HG02973 (cell line): ENCODE measurements around the gene ENTPD7.
"Not testable (repeated sequence)": the region's sequence is repeated elsewhere in the genome, so short reads cannot be mapped to it uniquely, and the experiment has no call there.

Experiments
- ATAC-seq: cut with Tn5 transposase; IDR thresholded peaks from one replicate; pipeline ENCODE4 v1.9.1; 2021; ENCODE audit warnings: moderate library complexity; ENCODE audit not compliant: unreplicated experiment

ENTPD7 gene

DNA sequence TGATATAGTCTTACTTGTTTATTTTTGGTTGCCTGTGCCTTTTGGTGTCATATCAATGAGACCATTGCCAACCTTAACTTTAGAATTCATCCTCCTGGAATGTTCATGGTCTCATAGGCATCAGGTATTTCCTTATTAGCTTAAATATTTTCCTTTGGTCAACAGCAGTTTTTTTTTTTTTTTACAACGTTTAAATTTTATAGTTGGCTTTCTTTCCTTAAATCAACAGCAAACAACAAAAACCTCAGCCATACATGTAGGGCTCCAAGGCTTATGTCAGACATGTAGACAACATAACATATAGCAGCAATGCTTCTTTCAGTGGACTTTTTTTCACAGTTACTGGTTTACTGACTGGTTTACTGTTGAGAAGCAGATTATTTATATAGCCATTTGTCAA is 22.7 kb downstream of the ENTPD7 start:
- ATAC-seq = no peak

DNA sequence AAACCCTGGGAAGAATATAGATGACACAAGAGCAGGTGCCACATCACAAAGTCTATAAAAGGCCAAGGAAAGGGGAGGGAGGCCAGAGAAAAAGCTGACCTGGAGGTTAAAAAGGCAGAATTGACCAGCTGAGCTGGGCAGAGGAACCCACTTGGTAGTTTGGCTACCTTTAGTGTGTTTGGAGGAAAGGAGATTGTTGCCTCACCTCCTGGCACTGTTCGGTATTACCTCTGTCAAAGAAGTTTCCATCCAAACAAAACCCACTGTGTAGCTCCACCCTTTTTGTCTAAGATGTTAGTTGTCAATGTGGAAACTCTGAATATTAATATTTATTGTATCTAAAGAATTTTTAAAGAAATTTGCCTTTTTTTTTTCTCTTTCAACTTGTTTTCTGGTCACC is 23.4 kb downstream of the ENTPD7 start:
- ATAC-seq = peak; percentile 56

DNA sequence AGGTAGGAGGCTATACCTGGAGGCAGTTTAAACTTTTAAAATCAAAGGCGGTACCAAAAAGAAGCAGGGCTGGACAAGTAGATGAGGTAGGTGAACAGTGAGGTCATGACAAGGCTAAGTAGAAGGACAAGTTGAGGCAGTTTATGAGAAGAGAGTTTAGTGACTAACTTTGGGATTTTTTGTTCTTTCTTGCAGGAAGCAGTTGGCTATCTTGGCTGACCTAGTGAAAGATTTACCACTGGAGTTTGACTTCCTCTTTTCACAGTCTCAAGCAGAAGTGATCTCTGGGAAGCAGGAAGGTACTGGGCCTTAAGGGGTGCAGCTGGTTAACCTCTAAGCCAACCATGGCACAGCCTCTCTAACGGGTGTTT is 26.3 kb downstream of the ENTPD7 start:
- ATAC-seq = peak; percentile 88

DNA sequence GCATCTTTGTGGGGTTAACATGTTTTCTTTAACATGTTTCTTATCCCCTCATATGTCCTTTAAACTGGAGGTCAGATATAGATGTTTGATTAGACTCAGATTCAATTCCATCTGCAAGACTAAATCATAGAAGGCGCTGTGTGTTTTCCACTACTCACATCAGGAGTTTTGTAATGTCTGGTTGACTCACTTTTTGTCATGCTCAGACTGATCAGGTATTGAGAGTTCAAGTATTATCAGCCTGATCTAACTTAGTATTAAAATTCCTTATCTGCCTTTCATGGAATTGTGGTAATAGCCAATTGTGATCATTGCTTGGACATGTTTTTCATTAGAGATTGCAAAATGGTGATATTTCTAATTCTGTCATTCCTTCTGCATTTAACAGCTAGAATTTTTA is 30.2 kb downstream of the ENTPD7 start:
- ATAC-seq = no peak

DNA sequence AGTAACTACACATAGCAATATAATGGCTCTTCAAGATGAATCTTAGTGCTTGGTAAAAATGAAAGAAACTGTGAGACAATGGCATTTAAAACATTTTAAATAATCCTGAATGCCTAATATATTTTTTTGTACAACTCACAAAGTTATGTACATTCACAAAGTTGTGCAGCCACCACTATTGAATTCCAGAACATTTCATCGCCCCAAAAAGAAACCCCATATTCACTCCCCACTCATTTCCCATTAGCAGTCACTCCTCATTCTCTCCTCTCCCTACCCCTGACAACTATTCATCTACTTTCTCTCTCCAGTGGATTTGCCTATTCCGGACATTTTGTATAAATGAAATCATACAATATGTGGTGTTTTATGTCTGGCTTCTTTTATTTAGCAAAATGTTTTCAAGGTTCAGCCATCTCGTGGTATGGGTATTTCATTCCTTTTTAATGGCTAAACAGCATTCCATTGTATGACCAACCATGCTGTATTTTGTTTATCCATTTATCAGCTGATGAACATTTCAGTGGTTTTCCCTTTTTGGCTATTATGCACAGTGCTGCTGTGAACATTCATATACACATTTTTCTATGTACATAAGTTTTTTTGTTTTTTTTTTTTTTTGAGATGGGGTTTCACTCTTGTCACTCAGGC is 34.7 kb downstream of the ENTPD7 start:
- no peak for ATAC-seq

DNA sequence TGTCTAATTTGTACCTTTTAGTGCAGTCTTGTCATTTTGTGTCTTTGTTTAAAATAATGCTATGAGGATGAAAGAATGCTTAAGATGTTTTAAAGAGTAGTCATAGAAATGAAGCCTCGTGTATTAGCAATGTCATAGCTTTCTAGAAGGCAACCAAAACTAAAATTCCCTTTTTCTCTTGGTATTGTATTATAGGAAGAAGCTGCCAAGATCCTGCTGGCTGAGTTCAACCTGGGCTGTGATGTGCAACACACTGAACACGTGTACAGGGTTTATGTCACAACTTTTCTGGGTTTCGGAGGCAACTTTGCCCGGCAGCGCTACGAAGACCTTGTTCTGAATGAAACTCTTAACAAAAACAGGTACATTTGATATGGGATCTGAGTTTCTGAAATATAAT is 36.5 kb downstream of the ENTPD7 start:
- ATAC-seq = no peak

DNA sequence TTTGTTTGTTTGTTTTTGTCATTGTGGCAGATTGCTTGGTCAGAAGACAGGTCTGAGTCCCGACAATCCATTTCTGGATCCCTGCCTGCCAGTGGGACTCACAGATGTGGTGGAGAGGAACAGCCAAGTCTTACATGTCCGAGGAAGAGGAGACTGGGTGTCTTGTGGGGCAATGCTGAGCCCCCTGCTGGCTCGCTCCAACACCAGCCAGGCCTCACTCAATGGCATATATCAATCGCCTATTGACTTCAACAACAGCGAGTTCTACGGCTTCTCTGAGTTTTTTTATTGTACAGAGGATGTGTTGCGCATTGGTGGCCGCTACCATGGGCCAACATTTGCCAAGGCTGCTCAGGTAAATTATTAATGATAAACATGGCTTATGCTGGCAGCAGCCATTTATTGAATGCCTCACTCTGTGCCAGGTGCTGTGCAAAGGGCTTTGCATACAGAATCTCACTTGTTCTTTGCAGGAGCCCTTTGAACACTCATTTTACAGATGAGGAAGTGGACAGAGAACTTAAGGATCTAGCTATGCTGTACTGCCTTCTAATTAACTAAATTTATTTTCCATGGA is 39.3 kb downstream of the ENTPD7 start:
- no peak for ATAC-seq

DNA sequence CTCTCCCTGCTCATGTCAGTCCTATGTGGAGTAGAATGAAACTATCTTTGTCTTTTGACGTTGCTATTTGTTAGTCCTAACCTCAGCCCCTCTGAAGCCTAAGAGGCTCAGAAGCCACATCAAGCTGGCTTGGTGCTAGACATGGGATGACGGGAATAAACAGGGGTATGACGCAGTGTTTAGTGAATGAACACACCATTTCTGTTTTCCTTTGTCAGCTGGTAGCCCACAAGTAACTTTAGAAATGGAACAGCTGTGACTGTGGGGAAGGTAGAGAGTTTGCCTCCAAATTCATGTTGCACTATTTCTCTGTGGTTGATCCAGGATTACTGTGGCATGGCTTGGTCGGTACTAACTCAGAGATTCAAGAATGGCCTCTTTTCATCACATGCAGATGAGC is 41.3 kb downstream of the ENTPD7 start:
- no peak for ATAC-seq

DNA sequence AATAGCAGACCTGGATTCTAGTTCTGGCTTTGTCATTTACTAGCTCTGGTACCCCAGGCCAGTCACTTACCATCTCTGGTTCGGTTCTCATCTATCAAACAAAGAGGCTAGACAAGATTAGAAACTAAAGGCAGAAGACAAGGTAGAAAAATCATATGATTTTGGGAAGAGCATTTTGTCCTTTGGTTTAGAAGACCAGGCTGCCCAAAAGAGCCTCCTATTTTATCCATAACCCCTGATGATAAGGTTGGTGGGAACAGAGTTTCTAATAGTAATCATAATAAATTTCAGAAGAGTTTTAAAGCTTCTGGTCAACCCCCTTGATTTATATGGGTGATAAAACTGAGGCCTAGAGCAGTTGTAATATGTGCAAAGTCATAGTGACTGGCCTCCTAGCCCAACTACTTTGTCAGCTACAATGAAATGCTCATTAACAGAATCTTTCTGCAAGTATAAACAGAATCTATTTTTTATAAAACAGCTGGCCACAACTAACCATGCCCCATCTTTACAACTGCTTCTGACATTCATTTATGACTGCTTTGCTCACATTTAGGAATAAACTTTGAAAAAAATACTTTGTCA is 49.2 kb downstream of the ENTPD7 start:
- no peak for ATAC-seq

DNA sequence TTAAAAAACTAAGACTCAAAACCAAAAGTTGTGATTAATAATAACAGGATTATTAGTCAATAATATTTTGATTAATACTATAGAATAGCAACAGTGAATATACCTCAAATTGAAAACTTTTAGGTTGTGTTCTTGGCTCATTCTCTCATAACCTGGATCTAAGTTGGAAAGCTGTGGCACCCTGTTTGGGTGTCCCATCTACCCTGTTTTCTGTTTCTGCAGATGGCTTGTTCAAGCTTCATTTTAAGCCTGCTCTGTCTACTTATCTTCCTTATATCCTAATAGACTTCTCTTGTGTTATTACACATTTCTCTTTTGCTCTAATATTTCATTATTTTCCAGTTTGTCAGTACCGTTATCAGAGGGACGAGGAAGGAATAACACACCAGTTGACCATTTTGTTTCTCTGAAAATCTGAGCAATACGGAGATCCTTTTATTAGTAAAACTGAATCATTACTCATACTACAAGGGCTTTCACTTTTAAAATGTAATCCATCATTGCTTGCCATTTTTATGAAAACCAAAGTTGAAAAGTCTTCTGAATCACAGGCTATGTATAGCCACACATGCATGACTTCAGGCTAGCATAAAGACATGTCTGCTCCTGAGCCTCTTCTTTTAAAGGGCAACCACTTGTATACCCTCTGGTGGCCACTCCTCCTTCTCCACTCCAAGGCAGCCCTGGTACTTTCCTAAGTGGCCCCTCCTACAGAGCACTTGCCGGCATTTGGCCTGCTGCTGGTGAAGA is 50.3 kb downstream of the ENTPD7 start:
- ATAC-seq = no peak

DNA sequence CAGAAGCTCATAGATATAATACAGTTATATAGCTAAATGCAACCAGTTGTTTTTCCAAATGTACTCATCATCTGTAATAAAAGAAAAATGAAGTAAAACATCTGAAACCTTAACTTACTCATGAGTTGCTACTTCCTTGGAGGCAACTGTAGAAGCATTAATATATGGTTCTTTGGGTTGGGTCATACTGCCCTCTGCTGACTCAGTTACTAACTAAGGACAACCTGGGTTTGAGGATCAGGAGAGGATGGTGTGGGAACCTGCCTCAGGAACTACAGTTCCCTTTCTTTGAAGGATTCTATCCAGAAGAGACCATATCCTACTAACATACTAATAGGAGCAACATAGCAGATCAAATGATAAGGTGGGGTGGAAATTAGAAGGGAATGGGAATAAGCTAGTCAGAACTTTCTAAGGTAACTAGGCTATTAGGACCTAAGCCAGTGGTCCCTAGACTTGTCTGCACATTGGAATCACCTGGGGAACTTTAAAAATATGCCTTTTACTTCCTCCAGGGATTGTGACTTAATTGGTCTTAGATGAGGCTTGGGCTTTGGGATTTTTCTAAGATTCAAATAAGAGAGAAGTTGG is 51.9 kb downstream of the ENTPD7 start:
- no peak for ATAC-seq

DNA sequence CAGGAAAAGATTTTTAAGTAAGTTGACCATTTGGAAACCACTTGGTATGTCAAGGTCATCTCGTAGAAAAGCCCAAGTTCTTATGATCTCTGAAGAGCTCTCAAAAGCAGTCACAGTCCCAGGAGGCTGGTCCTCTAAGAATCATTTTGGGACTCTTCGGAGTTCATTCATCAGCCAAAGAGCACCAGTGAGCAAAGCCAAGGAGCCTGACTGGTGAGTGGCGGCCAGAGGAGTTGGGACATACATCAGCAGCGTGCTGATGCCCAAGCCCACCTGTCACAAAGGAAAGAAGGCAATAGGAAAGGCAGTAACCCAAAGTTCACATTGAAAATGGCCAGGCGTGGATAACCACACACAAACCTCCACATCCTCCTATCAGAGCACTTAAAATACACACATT is 55.1 kb downstream of the ENTPD7 start:
- no peak for ATAC-seq

DNA sequence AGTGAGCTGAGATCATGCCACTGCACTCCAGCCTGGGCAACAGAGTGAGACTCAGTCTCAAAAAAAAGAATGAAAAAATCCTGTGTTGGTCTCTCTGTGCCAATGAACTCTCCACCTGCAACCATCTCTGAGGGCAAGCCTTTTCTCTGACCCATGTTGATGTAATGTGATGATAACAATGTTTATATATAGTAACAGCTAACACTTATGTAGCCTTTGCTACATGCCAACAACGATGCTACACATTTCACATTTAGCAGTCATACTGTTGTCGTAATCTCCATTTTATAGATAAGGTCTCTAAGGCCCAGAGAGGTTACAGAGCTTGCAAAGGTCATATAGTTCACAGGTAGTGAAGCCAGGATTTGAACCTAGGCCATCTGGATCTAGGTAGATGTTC is 61.1 kb downstream of the ENTPD7 start:
- ATAC-seq = no peak

DNA sequence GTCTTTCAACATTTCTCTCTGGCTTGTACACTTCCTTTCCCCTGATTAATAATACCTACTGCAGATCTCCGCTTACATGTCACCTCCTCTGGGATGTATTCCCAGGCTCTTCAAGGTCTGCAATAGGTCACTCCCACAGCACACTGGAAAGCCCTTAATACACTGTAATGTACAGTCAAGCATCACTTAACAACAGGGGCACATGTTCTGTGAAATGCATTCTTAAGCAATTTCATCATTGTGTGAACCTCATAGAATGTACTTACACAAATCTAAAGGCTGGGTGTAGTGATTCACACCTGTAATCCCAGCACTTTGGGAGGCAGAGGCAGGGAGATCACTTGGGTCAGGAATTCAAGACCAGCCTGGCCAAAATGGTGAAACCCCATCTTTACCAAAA is 70.7 kb downstream of the ENTPD7 start:
- no peak for ATAC-seq

DNA sequence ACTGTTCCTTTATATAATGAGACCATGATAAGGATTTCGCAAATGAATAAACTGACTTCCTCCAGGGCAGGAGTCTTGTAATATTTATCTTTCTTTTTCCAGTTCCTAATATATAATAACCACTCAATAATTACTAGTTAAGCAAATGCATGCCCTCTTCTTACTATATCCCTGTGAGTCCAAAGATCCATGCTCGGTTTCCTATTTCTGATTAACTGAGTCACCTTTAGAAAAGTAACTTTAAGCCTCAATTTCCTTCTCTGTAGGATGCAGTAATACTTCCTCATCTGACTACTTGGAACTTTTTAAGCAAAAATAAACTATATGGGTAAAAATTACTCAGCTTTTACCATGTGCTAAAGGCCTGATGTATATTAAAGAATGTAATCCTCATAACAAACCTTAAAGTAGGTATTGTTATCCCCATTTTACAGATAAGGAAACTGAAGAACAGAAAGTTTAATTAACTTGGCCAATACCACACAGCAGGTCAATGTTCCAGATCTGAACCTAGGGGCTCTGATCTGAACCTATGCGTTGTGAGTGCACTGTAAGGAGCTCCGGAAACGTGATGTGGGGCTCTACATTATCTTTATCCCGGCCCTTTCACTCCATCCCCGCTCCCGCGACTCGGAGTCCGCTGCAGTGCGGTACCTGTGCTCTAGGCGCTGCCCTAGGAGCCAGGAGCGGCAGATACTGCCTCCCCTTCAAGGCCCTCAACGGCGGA is 72.2 kb downstream of the ENTPD7 start:
- no peak for ATAC-seq

DNA sequence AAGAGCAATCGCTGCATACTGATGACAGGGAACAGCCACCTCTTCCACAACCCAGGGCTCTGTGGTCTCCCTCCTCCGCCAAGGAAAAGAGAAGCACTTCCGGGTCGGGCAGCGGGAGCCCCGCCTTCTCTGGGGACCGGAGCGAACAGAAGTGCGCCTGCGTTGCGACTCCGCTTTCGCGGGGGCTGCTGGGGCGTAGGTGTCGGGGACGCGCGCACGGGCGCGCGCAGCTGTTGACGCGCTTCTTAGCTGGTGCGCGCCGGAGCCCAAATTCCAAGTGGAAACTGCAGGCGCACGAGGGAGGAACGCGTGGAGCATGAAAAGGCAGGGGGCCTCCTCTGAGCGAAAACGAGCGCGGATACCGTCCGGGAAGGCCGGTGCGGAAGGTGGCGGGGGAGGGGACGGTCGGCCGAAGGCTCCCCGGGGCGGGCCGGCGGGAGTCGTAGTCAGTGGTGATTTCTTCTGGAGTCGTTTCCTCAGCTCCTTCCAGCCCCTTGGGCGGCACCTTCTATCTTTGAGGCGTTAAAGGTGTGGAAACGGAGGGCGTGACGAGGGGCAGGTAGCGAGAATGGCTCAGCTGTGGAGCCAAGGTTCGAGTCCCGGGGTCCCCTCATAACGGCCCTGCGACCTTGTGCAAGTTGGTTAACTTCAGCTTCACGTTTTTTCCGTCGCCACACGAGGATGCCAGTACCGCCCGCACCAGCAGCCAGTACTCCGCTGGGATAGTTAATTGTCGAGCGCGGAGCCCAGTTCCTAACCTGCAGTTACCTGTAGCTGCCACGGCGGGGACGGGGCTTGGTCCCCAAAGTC is 72.9 kb downstream of the ENTPD7 start, which contains the start of the genes COX15 and CUTC:
Gene COX15, minus strand, starts transcription at position 95 of the 810 bp plus-strand sequence. Its CDS starts 78 bp downstream, at position 17.
Gene CUTC, plus strand, starts transcription at position 202 of the 810 bp plus-strand sequence. Its CDS starts 115 bp downstream, at position 317.
- ATAC-seq = peak; percentile 81

DNA sequence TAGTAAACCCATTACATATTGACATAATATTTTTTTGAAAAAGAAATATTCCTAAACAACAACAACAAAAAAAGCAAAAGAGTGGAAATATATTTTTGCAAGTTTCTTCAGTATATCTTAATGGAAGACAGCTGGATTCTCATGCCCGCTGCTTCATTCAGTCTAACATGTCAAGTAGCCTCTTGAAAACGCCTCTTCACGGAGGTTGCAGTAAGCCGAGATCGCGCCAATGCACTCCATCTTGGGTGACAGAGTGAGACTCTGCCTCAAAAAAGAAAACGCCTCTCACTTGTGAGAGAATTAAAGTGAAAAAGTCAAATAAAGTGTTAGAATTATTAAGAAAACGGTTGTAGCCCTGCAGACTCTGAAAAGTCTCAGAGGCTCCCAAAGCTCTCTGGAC is 74.1 kb downstream of the ENTPD7 start:
- ATAC-seq = no peak

DNA sequence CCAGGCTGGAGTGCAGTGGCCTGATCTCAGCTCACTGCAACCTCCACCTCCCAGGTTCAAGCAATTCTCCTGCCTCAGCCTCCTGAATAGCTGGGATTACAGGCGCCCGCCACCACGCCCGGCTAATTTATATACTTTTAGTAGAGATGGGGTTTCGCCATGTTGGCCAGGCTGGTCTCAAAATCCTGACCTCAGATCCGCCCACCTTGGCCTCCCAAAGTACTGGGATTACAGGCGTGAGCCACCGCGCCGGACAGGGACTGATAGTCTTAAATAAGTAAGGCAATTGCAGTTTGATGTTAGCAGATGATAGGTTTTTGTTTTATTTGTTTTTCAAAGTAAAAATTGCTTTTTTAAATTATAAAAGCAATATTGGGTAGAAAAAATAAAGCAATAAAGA is 74.8 kb downstream of the ENTPD7 start:
- ATAC-seq = not testable (repeated sequence)

DNA sequence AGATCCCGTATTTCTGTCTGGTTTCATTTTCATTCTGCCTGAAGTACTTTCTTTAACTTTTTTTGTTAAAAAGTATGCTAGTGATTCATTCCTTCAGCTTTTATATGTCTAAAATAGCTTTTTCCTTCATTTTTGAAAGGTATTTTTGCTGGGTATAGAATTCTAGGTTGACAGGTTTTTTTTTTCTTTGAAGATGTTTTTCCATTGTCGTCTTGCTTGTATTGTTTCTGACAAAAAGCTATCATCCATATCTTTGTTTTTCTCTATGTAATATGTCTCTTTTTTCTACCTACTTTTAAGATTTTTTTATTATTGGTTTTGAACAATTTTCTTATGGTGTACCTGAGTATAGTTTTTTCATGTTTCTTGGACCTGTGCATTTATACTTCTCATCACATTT is 81.0 kb downstream of the ENTPD7 start:
- no peak for ATAC-seq
